Activated naive CD4-positive, alpha-beta T cell treated with anti-CD3 and anti-CD28 coated beads, Interleukin-2, amount 50 U/mL, for 24 hours (primary cell): Measurements from ENCODE around the gene PRM1.
"Not testable (repeated sequence)": the region's sequence is repeated elsewhere in the genome, so short reads cannot be mapped to it uniquely, and the experiment has no call there.

Experiments used
- H3K27ac Mint-ChIP-seq: one replicate; pipeline ENCODE4 v1.8.0; 2021; ENCODE audit warnings: mild to moderate bottlenecking, mixed read lengths
- H3K27me3 Mint-ChIP-seq: one replicate; pipeline ENCODE4 v1.8.0; 2021; ENCODE audit warnings: mixed read lengths
- H3K36me3 Mint-ChIP-seq: one replicate; pipeline ENCODE4 v1.8.0; 2021; ENCODE audit warnings: mixed read lengths
- H3K4me1 Mint-ChIP-seq: one replicate; pipeline ENCODE4 v1.8.0; 2021; ENCODE audit warnings: mixed read lengths
- H3K4me3 Mint-ChIP-seq: one replicate; pipeline ENCODE4 v1.8.0; 2021; ENCODE audit warnings: mild to moderate bottlenecking, mixed read lengths
- H3K9me3 Mint-ChIP-seq: one replicate; pipeline ENCODE4 v1.8.0; 2021; ENCODE audit warnings: mixed read lengths

Gene PRM1

DNA sequence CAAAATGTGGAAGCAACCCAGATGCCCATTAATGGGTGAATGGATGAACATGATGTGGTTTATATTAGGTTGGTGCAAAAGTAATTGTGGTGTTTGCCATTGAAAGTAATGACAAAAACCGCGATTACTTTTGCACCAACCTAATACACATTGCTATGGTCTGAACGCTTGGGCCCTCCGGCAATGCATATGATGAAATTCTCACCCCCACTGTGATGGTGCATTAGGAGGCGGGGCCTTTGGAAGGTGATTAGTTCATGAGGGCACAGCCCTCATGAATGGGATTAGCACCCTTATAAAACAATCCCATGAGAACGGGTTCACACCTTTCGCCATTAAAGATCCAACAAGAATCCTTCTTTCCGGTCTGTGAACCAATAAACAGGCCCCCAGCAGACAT lies 25.3 kb upstream of the PRM1 start:
- Mint-ChIP-seq H3K4me1 (peaks cover 17% of the 10 kb centered on the region), H3K9me3 (no peaks in the 10 kb centered on the region), H3K36me3 (no peaks in the 10 kb centered on the region), H3K27ac (no peak overlapping the region), H3K4me3 (no peak overlapping the region), H3K27me3 (no peaks in the 10 kb centered on the region)

DNA sequence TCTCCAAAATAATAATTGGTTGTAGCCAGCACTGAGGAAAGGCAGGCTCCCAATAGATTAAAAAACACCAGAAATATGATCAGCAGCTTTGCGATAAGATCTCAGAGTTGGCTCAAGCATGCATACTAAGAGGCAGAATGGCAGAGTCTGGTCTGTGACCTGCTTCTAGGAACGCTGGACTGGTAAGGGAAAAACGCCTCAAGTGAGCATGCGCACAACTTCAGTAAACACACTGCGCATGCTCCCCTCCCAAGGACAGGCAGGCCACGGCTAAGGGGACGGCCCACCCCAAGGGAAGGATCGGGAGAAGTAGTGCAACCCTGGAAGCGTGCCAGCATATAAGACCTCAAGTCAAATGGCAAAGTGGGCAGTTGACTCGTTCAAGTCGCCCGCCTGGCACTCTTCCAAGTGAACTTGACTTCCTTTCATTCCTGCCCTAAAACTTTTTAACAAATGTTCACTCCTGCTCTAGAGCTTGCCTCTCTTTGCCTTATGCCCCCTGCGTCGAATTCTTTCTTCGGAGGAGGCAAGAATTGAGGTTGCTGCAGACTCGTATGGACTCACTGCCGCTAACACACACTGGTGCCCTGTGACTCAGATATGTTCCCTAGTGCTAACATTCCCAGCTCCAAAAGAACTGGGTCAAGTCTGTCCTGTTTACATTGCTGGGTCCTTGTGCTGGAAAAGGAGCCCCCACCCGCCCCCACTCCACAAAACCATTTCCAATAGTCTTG lies 22.4 kb upstream of the PRM1 start:
- Mint-ChIP-seq H3K4me1 (peaks cover 7% of the 10 kb centered on the region), H3K27ac (no peak overlapping the region), H3K4me3 (no peak overlapping the region), H3K27me3 (no peaks in the 10 kb centered on the region), H3K9me3 (no peaks in the 10 kb centered on the region), H3K36me3 (no peaks in the 10 kb centered on the region)

DNA sequence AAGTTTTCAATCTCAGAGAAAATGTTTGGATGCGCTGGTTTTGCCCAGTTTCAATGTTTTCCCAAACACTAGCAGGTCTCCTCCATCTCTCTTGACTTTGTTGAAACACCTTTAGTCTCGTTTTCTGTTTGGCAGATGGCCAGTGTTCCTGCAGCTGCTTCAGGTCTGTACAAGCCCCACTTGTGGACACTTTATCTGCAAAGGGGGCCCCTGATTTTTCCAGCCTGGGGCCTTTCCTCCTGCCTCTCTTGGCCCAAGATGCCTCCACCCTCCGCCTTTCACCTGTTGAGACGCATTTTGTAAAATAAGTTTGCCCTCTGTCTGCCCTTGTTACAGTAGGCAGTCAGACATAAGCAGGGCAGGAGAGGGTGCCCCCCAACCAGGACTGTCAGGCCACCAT lies 21.8 kb upstream of the PRM1 start:
- Mint-ChIP-seq H3K27me3 (no peaks in the 10 kb centered on the region), H3K27ac (no peak overlapping the region), H3K36me3 (no peaks in the 10 kb centered on the region), H3K9me3 (no peaks in the 10 kb centered on the region), H3K4me1 (peaks cover 13% of the 10 kb centered on the region), H3K4me3 (no peak overlapping the region)

DNA sequence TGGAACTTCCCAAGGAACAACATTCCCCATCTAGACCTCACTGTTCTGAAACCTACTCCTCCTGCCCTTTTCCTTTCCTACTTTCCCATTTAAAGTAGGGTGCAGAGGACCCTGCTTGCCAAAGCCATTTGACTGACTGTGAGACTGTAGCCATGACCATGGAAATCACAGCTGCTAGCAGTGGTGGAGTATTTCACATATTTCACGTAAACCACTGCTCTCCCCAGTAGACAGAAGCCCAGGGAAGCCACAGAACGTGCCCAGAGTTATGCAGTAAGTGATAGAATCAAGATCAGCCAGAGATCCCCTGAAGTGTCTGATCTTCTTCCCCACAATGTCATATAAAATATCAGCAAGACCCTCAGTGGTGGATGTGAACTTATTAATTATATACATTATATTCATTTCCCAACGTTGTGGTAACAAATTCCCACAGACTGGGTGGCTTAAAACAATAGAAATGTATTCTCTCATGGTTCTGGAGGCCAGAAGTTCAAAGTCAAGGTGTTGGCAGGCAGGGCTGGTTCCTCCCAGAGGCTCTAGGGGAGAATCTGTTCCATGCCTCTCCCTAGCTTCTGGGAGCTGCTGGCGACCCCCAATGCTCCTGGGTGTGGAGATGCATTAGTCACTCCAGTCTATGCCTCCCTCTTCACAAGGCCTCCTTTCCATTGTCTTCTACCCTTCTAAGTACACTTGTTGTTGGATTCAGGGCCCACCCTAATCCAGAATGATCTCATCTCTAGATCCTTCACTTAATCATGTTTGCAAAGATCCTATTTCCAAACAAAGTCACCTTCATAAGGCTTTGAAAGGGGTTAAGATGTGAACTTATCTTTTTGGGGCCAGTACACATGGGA lies 20.7 kb upstream of the PRM1 start:
- no peak overlapping the region for H3K27ac Mint-ChIP-seq
- H3K9me3 Mint-ChIP-seq, result no peaks in the 10 kb centered on the region
- no peak overlapping the region for H3K4me3 Mint-ChIP-seq
- H3K27me3 Mint-ChIP-seq, result no peaks in the 10 kb centered on the region
- H3K36me3 Mint-ChIP-seq, result no peaks in the 10 kb centered on the region
- peaks cover 24% of the 10 kb centered on the region for H3K4me1 Mint-ChIP-seq

DNA sequence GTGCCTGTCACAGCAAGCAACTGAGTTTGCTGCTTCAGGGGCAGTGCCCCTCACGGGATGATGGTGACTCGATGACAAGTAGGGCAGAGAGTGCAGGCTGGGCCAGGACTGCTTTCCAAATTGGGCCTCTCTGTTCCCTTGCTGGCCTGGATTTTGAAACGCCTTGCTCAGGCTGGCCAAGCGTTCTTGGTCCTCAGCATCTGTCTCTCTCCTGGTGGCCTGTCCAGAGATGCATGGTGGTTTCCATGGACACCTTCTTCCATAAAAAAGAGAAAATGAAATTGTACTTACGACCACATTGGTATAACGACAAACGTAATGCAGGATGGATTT lies 19.4 kb upstream of the PRM1 start:
- Mint-ChIP-seq H3K27ac (no peak overlapping the region), H3K27me3 (no peaks in the 10 kb centered on the region), H3K9me3 (no peaks in the 10 kb centered on the region)

DNA sequence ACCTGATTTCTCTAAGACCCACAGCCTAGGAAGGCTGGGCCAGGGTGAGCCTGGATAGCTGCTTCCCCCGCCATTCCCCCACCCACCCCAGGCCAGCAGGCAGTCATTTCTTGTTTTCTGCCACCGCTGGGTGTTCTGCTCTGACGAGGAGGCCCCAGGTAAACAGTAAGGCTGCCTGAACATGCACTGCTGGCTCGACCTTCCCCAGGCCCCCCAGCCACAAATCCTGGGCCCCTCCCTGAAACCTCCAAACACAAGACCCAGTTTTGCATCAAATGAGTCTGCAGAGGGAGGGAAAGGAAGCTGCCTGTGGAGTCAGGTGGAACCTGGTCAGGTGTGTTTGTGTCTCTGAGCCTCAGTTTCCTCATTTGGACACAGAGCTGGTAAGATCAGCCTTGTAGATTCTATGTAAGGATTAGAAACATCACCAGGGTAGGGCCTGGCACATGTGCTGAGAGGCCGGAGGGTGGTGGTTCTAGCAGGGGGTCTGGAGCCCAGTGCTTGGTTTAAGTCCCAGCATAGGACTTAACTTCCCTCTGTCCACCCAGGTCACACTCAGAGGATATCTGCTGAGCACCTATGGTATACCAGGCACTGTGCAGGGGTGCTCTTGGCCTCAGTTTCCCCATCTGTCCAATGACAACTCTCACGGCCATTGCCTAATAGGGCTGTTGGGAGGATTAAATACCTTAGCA lies 18.9 kb upstream of the PRM1 start:
- H3K36me3 Mint-ChIP-seq, result no peaks in the 10 kb centered on the region
- no peaks in the 10 kb centered on the region for H3K9me3 Mint-ChIP-seq
- no peaks in the 10 kb centered on the region for H3K27me3 Mint-ChIP-seq
- H3K4me3 Mint-ChIP-seq, result no peak overlapping the region
- H3K27ac Mint-ChIP-seq, result no peak overlapping the region
- peaks cover 26% of the 10 kb centered on the region for H3K4me1 Mint-ChIP-seq

More for the DNA sequence above, 19.4 kb upstream of the PRM1 start:
- H3K4me1 Mint-ChIP-seq, result peaks cover 26% of the 10 kb centered on the region
- no peak overlapping the region for H3K4me3 Mint-ChIP-seq
- no peaks in the 10 kb centered on the region for H3K36me3 Mint-ChIP-seq

DNA sequence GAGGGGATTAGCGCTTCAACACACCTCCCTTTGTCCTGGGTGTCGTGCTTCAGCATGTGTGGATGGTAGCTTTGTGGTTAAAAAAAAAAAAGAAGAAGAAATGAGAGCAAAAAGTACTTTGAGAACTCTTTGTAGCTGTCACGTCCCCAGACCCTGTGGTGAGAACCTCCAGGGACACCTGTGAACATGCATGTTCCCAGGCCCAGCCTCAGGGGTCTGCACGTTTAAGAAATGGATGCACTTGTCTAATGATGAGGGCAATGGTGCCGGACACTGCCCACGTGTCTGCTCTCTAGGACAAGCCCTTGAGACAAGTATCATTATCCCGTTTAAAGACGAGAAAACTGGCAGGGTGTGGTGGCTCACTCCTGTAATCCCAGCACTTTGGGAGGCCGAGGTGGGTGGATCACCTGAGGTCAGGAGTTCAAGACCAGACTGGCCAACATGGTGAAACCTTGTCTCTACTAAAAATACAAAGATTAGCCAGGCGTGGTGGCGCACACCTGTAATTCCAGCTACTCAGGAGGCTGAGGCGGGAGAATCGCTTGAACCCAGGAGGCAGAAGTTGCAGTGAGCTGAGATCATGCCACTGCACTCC lies 17.9 kb upstream of the PRM1 start:
- Mint-ChIP-seq H3K4me3 (peak overlapping the region; percentile 19), H3K4me1 (peaks cover 26% of the 10 kb centered on the region), H3K27ac (peak overlapping the region; percentile 60)
- H3K36me3 Mint-ChIP-seq, H3K27me3 Mint-ChIP-seq, H3K9me3 Mint-ChIP-seq: not testable (repeated sequence)

DNA sequence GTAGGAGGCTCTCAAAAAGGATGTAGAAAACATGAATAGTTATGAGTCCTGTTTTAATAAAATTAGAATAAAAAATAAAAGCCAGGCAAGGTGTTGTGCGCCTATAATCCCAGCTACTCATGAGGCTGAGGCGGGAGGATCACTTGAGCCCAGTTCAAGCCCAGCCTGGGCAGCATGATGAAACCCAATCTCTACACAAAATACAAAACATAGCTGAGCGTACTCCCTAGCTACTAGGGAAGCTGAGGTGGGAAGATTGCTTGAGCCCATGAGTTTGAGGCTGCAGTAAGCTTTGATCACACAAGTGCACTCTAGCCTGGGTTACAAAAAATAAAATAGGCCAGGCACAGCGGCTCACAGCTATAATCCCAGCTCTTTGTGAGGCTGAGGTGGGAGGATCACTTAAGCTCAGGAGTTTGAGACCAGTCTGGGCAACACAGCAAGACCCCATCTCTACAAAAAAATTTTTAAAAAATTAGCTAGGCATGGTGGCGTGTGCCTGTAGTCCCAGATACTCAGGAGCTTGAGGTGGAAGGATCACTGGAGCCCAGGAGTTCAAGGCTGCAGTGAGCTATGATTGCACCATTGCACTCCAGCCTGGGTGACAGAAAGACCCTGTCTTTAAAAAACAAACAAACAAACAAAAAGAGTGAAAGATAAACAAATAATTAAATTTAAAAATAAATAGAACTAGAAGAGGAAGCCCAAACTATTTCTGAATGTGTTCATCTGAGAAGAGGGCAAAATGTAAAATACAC lies 17.2 kb upstream of the PRM1 start:
- Mint-ChIP-seq H3K27me3 (no peaks in the 10 kb centered on the region), H3K4me3 (peak overlapping the region; percentile 66), H3K27ac (peak overlapping the region; percentile 60), H3K9me3 (no peaks in the 10 kb centered on the region), H3K4me1 (peaks cover 26% of the 10 kb centered on the region), H3K36me3 (no peaks in the 10 kb centered on the region)

DNA sequence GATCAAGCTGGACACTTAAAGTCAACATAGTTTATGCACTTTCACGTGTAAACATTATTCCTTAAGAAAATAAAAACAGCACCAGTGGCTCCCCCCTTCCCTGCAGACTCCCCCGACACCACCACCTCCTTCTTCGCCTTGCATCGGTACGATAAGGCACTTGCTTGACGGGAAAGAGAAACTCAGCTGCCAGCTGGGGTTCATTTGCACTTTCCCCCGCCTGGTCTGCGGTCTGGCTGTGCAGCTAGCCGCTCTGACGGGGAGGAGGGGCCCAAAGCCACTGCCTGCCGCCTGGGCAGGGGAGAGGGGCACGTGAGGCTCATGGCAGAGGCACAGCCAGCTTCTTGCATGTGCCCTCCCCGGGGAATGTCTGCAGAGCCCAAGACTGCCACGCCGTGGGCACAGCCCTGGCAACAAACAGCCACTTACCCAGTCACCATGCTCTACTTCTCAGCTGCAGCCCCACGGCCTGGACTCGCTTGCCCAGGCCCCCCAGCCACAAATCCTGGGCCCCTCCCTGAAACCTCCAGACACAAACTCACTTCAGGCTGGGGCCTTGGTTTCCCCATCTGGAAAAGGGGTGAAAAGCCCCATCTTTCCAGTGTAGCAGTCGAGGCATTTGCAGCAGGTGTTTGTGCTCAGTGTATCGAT lies 16.5 kb upstream of the PRM1 start:
- peaks cover 26% of the 10 kb centered on the region for H3K4me1 Mint-ChIP-seq
- no peaks in the 10 kb centered on the region for H3K36me3 Mint-ChIP-seq
- H3K27ac Mint-ChIP-seq, result peak overlapping the region; percentile 62
- H3K9me3 Mint-ChIP-seq, result no peaks in the 10 kb centered on the region
- peak overlapping the region; percentile 66 for H3K4me3 Mint-ChIP-seq
- H3K27me3 Mint-ChIP-seq, result no peaks in the 10 kb centered on the region

DNA sequence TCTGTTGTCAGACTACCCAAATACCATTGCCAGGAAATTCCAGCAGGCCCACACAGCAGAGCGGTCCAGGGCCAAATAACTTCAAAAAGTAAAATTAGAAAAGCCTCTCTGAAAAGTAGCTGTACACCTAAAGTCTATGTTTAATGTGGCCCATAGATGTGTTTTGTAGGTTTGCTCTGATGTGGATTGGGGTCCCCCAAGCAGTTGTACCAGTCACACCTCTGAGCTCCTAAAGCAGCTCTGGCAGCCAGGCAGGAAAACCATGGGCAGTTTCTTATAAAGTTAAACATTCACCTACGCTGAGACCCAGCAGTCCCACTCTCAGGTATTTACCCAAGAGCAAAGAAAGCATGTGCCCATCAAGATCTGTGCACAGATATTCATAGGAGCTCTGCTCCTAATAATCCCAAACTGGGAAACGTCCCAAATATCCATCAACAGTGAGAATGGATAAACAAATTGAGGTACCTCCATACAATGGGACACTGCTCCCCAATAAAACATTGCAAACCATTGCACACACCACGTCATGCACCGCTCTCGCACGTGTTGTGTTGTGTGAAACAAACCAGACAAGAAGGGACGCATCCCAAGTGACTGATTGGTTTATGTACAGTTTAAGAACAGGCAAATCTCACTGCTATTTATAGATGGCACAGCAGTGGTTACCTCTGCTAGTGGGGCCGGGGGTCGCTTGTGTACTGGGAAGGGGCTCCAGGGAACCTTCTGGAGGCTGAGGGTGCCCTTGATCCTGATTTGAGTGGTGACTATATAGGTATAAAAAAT lies 15.8 kb upstream of the PRM1 start:
- Mint-ChIP-seq H3K4me1 (peaks cover 26% of the 10 kb centered on the region), H3K27me3 (no peaks in the 10 kb centered on the region), H3K27ac (peak overlapping the region; percentile 59), H3K9me3 (no peaks in the 10 kb centered on the region), H3K36me3 (no peaks in the 10 kb centered on the region), H3K4me3 (peak overlapping the region; percentile 66)

DNA sequence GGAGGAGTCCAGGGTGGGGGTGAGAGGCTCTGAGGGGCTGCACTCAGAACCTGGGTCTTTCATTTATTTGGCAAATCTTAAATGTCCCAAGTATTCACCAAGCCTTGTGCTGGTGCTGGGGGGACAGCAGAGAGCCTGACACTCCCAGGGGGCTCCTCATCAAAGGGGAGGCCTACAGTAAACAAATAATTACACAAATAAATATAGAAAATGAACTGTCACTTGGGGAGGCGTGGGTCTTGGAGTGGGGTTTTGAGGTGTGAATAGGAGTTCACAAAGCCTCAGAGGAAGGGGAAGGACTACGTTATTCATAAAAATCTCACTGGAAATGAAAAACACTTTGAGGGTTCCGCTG lies 15.2 kb upstream of the PRM1 start:
- no peaks in the 10 kb centered on the region for H3K27me3 Mint-ChIP-seq
- no peaks in the 10 kb centered on the region for H3K36me3 Mint-ChIP-seq
- no peak overlapping the region for H3K4me3 Mint-ChIP-seq
- no peaks in the 10 kb centered on the region for H3K9me3 Mint-ChIP-seq
- no peak overlapping the region for H3K27ac Mint-ChIP-seq
- peaks cover 26% of the 10 kb centered on the region for H3K4me1 Mint-ChIP-seq

DNA sequence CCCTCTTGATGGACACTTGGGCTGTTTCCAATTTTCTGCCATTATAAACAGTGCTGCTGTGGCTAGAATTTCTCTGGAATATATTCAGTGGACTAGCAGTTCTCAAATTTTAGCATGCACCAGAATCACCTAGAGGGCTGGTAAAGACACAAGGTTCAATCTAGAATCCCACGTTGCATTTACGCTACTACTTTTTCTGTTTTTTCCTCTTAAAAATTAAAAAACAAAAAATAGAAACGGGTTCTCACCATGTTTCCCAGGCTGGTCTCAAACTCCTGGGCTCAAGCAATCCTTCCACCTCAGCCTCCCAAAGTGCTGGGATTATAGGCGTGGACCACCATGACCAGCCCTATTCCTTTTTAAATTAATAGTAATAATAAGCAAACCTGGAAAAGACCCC lies 14.5 kb upstream of the PRM1 start:
- Mint-ChIP-seq H3K27me3 (no peaks in the 10 kb centered on the region), H3K27ac (no peak overlapping the region), H3K36me3 (no peaks in the 10 kb centered on the region), H3K4me3 (no peak overlapping the region), H3K9me3 (no peaks in the 10 kb centered on the region), H3K4me1 (peaks cover 26% of the 10 kb centered on the region)

DNA sequence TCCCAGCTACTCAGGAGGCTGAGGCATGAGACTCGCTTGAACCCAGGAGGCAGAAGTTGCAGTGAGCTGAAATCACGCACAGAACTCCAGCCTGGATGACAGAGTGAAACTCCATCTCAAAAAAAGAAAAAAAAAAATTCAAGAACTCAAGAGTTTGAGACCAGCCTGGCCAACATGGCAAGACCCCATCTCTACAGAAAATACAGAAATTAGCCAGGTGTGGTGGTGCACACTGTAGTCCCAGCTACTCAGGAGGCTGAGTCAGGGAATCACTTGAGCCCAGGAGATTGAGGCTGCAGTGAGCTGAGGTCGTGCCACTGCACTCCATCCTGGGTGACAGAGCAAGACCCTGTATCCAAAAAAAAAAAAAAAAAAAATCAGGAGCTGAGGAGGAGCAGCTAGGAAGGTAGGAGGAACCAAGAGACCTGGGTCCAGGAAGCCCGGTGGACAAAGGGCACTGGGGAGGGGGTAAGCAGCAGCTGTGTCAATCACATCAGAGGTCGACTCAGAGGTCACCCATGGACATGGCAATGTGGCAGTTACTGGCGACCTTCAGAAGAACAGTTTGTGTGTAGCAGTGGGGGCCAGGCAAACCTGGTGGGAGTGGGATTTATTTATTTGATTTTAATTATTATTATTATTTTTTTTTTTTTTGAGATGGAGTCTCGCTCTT lies 11.1 kb upstream of the PRM1 start:
- H3K4me1 Mint-ChIP-seq, result peaks cover 6% of the 10 kb centered on the region
- H3K9me3 Mint-ChIP-seq, result no peaks in the 10 kb centered on the region
- no peaks in the 10 kb centered on the region for H3K36me3 Mint-ChIP-seq
- H3K4me3 Mint-ChIP-seq, result no peak overlapping the region
- no peak overlapping the region for H3K27ac Mint-ChIP-seq
- H3K27me3 Mint-ChIP-seq, result no peaks in the 10 kb centered on the region
